Activated T-helper 1 cell treated with anti-CD3 and anti-CD28 coated beads, Interleukin-2, amount 50 U/mL, for 16 hours (primary cell): ENCODE measurements around the gene PAOX.
"Not testable (repeated sequence)": the region's sequence is repeated elsewhere in the genome, so short reads cannot be mapped to it uniquely, and the experiment has no call there.

Experiments used
- DNase-seq, 2 donors: peaks; one replicate each; pipeline ENCODE4 v3.0.0-alpha.2; 2020; ENCODE audit warnings: low read depth in 1 of 2, low spot score in 1 of 2

PAOX gene

DNA sequence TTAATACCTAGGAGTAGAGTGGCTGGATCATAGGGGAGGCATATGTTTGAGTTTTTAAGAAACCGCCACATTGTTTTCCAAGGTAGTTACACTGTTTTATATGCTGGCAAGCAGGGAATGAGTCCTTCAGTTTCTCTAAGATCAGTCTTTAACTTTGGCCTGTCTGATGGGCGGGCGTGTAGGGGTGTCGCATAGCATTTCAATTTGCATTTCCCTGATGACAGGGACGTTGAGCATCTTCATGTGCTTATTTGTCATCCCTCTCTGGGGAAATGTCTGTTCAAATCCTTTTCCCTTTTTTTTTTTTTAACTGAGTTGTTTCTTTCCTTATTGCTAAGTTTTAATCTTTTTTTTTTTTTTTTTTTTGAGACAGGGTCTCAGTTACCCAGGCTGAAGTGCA is 24.7 kb downstream of the PAOX start:
- no peak for DNase-seq

DNA sequence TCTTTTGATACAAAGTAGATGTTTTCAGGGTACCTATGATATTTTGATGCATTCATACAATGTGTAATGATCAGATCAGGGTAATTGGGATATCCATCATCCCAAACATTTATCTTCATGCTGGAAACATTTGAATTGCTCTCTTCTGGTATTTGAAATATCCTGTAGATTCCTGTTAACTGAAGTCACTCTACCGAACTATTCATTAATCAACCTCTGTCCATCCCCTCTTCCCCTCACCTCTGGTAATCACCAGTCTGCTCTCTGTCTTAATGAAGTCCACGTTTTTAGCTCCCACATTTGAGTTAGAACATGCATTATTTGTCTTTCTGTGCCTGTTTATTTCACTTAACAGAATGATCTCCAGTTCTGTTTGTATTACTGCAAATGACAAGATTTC is 26.2 kb downstream of the PAOX start:
- no peak for DNase-seq

DNA sequence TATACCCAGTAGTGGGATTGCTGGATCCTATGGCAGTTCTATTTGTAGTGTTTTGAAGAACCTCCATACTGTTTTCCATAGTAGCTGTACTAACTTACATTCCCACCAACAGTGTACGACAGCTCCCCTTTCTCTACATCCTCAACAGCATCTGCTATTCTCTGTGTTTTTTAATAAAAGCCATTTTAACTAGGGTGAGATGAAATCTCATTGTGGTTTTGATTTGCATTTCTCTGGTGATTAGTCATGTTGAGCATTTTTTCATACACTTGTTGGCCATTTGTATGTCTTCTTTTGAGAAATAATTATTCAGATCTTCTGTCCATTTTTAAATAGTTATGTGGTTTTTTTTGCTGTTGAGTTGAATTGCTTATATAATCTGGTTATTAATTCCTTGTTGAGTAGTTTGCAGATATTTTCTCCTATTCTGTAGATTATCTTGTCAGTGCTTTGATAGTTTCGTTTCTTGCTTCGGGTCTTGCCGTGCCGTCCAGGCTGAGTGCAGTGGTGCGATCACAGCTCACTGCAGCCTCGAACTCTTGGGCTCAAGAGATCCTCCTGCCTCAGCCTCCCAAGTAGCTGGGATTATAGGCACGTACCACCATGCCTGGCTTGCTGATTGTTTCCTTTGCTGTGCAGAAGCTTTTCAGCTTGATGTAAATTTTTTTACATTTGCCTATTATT is 26.9 kb downstream of the PAOX start:
- no peak for DNase-seq

- DNase-seq: no peak
Measured at GRCh38 chr10:133411523-133412380, 32.7 kb downstream of the PAOX start.

GRCh38 chr10:133412381-133412711 is 33.3 kb downstream of the PAOX start:
- DNase-seq: no peak

DNA sequence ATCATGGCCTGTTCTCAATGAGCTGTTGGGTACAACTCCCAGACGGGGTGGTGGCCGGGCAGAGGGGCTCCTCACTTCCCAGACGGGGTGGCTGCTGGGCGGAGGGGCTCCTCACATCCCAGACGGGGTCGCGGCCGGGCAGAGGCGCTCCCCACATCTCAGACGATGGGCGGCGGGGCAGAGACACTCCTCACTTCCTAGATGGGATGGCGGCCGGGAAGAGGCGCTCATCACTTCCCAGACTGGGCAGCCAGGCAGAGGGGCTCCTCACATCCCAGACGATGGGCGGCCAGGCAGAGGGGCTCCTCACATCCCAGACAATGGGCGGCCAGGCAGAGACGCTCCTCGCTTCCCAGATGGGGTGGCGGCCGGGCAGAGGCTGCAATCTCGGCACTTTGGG is 35.3 kb downstream of the PAOX start:
- DNase-seq: not testable (repeated sequence)

DNA sequence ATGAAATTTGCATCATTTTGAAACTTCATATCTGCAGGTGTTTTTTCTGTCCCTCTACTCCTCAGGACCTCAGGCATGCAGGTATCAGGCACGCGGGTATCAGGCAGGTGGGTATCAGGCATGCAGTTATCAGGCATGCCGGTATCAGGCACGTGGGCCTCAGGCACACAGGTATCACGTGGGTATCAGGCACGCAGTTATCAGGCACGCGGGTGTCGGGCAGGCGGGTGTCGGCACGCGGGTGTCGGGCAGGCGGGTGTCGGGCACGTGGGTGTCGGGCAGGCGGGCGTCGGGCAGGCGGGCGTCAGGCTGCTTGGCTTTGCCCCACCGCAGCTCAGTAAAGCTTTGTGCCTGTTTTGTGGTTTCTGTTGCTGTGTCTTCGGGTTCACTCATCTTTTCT is 36.7 kb downstream of the PAOX start:
- no peak for DNase-seq

DNA sequence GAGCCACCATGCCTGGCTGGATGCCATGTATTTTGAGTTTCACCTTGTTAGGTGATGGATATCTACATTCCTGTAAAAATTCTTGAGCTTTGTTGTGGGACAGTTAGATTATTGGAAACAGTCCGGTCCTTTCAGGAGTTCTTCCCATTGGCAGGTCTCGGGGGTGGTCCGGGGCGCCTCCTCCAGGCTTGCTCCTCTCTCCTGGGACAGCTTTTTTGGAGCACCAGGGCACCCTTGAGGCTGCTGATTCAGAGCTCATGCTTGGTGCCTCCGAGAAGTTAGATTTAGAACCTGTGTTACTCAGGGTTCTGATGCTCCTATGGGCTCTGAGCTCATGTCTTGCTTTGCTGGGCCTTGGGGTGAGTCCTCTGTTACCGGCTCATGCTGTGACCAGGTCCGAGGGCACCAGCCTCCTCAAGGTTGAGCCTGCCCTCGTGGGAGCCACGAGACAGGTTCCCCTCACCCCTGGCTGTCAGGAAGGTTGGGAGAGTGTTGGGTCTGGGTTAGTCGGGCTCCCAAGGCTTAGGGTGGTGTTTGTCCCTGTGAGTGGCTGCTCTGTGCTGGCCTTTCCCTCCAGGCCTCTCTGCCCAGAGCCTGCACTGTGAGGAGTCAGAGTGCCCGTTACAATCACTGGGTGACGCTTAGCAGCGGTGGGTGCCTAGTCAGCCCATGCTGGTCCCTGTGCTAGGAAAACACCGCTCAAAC is 39.4 kb downstream of the PAOX start:
- DNase-seq: no peak

- no peak for DNase-seq
Measured at GRCh38 chr10:133419211-133419950, 40.3 kb downstream of the PAOX start.

GRCh38 chr10:133420028-133420427 is 41.0 kb downstream of the PAOX start:
- DNase-seq: no peak

GRCh38 chr10:133420579-133420978 is 41.5 kb downstream of the PAOX start:
- DNase-seq: no peak

- no peak for DNase-seq
Measured at GRCh38 chr10:133421336-133422222, 42.5 kb downstream of the PAOX start.

DNA sequence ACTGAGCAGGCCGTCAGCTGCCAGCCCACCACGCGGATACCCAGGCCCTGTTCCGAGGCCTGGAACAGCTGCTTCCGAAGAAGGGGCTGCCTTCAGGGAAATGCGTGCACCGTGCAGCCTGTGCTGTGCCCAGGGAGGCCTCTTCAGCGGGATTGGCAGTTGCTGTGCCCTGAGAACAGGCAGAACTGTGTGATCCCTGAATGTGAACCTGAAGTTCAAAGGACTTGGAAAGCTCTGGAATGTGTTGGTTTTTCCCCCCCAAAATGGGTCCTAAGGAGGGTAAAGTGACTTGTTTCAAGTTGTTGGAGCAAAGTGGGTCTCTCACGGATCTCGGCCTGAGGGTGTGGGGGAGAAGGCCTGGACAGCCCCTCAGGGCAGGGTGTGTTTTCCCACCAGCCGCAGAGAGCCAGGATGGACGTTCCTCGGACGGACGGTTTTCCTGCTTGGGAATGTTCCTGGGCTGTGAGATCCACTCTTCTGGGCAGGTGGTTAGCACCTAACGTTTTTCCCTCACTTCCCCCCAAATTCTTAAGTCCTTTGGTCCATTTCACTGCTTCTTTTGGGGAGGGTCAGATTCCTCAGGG is 43.3 kb downstream of the PAOX start:
- no peak for DNase-seq

- no peak for DNase-seq
Measured at GRCh38 chr10:133422807-133423771, 44.0 kb downstream of the PAOX start.

DNA sequence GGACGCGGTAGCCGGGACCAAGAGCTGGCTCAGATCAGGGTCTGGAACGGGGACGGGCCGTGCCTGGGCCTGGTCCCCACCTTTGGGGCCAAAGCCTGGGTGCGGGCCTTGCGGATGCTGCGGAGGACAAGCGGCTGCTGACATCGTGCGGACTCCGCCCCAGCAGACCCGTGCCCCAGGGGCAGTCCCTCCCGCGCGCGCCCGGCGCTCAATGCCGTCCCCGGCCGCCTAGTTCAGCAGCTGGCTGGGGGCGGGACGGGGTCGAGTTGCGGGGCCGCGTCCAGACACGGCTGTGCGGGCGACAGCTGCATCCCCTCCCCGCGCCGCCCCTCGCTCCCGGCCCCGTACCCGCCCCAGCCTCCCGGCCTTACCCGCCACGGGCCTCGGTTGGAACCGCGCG is 45.0 kb downstream of the PAOX start:
- not testable (repeated sequence) for DNase-seq

- not testable (repeated sequence) for DNase-seq
Measured at GRCh38 chr10:133424601-133425000, 45.5 kb downstream of the PAOX start, which contains the start of gene SPRN. Gene SPRN (minus strand): TSS chr10:133424625. CDS start chr10:133423681, 944 bp downstream.

DNA sequence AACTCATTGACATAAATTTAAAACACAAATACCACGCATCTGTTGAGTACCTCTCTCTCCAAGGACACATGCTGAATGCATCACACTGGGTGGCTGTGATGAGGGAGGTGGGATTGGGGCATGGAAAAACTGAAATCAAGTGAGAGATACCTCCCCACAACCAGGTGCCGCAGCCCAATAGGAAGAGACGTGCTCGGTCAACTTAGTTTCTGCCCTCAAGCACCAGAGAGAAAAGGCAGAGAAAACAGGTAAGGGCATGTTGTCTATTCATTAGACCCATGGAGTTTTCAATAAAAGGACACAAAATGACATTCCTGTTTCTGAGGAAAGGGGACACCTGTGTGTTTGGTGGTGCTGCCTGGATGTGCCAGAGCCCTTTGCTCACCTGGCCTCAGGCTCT is 50.5 kb downstream of the PAOX start:
- DNase-seq: not testable (repeated sequence)

- DNase-seq: not testable (repeated sequence)
Measured at GRCh38 chr10:133431888-133432613, 53.0 kb downstream of the PAOX start.
